Smooth muscle cell (in vitro differentiated cells): Measurements from ENCODE around the gene SH2D7. TPM values are rescaled to one million over a fixed set of nuclear protein-coding genes. Genes with fewer than 3 reads are reported as not detected.

Experiments used
- DNase-seq: peaks from one replicate; lab custom pipeline; 2025; ENCODE audit not compliant: unreplicated experiment; lab: John Stamatoyannopoulos, UW
- H2AFZ ChIP-seq: fragments of 200-600 bp; sonication (generic); 2 replicates; pipeline ENCODE4 v1.6.0; 2016; ENCODE audit warnings: antibody characterized with exemption, low read depth, mild to moderate bottlenecking
- H3F3A ChIP-seq: fragments of 200-600 bp; sonication (generic); 2 replicates; pipeline ENCODE4 v1.6.0; 2017; ENCODE audit warnings: antibody characterized with exemption, low read depth
- H3K27ac ChIP-seq: fragments of 200-600 bp; sonication (generic); 2 replicates; pipeline ENCODE4 v1.5.1; 2016; ENCODE audit warnings: low read depth, mild to moderate bottlenecking
- H3K27me3 ChIP-seq: fragments of 200-600 bp; sonication (generic); 2 replicates; pipeline ENCODE4 v1.6.1; 2016; ENCODE audit warnings: low read depth, mild to moderate bottlenecking
- H3K36me3 ChIP-seq: fragments of 200-600 bp; sonication (generic); 2 replicates; pipeline ENCODE4 v1.5.1; 2016; ENCODE audit warnings: low read depth
- H3K4me1 ChIP-seq: fragments of 200-600 bp; sonication (generic); 2 replicates; pipeline ENCODE4 v1.5.1; 2016; ENCODE audit warnings: low read depth
- H3K4me2 ChIP-seq: fragments of 200-600 bp; sonication (generic); 2 replicates; pipeline ENCODE4 v1.6.0; 2016; ENCODE audit warnings: mild to moderate bottlenecking
- H3K4me3 ChIP-seq: fragments of 200-600 bp; sonication (generic); 2 replicates; pipeline ENCODE4 v1.5.1; 2016; ENCODE audit warnings: mild to moderate bottlenecking
- H3K79me2 ChIP-seq: fragments of 200-600 bp; sonication (generic); 2 replicates; pipeline ENCODE4 v1.6.0; 2016; ENCODE audit warnings: low read depth, mild to moderate bottlenecking
- H3K9ac ChIP-seq: fragments of 200-600 bp; sonication (generic); 2 replicates; pipeline ENCODE4 v1.6.0; 2016; ENCODE audit warnings: low read depth
- H3K9me3 ChIP-seq: fragments of 200-600 bp; sonication (generic); replicated peaks from 2 replicates; pipeline ENCODE4 v1.5.1; 2016; ENCODE audit warnings: low read depth
- H4K20me1 ChIP-seq: fragments of 200-600 bp; sonication (generic); 2 replicates; pipeline ENCODE4 v1.6.0; 2016; ENCODE audit warnings: low read depth
- WGBS: methylation state at CpG from one replicate; pipeline ENCODE4 v1.1.7; 2016; ENCODE audit warnings: low lambda C conversion rate; 5-methylcytosine and 5-hydroxymethylcytosine counted together
- polyA plus RNA-seq: library from polyadenylated mRNA; unstranded; fragments of >200 nt; fragmentation: Nextera tagmentation; extraction: Ambion mirVana; gene quantifications from 2 replicates; pipeline ENCODE4 v1.2.1, GENCODE V29; 2016
- total RNA-seq: library from RNA; depleted of rRNA; stranded (reverse); fragments of >200 nt; gene quantifications from 2 replicates; pipeline ENCODE4 v1.2.3, GENCODE V29; 2014
- TF ChIP-seq, protein P1 (sequence below): fragments of 200-600 bp; sonication (generic); IDR thresholded peaks from 2 replicates; pipeline ENCODE4 v1.5.1; 2017; ENCODE audit warnings: borderline replicate concordance, mild to moderate bottlenecking, antibody characterized with exemption; ENCODE audit not compliant: insufficient read depth, poor library complexity, severe bottlenecking

SH2D7 gene
- total and polyA plus RNA-seq, 2 experiments from 2014 or later: 0.07 TPM; not detected in 1

DNA sequence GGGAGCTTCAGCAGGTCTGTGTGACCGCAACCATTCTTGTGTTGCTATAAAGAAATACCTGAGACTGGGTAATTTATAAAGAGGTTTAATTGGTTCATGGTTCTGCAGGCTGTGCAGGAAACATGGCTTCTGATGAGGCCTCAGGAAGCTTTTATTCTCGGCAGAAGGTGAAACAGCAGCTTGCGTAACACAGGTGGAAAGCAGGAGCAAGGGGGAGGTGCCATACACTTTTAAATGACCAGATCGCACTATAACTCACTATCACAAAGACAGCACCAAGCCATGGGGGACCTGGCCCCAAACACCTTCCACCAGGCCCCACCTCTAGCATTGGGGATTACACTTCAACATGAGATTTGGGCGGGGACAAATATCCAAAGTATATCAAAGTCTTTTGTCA, 47.2 kb downstream of the SH2D7 start:
- Histone ChIP-seq H3K9me3 (no peaks in the 10 kb centered on the region), H3K27me3 (no peaks in the 10 kb centered on the region), H3K9ac (no peak overlapping the region), H3K36me3 (no peaks in the 10 kb centered on the region), H3K4me3 (no peak overlapping the region), H3K79me2 (no peaks in the 10 kb centered on the region), H3F3A (no peaks in the 10 kb centered on the region), H2AFZ (no peak overlapping the region), H3K4me2 (no peak overlapping the region), H3K27ac (no peak overlapping the region), H3K4me1 (no peaks in the 10 kb centered on the region), H4K20me1 (no peaks in the 10 kb centered on the region)
- WGBS: 97% methylated on average over 5 of the region's 5 CpGs
- TF ChIP-seq, protein P1, sequence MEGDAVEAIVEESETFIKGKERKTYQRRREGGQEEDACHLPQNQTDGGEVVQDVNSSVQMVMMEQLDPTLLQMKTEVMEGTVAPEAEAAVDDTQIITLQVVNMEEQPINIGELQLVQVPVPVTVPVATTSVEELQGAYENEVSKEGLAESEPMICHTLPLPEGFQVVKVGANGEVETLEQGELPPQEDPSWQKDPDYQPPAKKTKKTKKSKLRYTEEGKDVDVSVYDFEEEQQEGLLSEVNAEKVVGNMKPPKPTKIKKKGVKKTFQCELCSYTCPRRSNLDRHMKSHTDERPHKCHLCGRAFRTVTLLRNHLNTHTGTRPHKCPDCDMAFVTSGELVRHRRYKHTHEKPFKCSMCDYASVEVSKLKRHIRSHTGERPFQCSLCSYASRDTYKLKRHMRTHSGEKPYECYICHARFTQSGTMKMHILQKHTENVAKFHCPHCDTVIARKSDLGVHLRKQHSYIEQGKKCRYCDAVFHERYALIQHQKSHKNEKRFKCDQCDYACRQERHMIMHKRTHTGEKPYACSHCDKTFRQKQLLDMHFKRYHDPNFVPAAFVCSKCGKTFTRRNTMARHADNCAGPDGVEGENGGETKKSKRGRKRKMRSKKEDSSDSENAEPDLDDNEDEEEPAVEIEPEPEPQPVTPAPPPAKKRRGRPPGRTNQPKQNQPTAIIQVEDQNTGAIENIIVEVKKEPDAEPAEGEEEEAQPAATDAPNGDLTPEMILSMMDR: no peak
- no peak for DNase-seq

DNA sequence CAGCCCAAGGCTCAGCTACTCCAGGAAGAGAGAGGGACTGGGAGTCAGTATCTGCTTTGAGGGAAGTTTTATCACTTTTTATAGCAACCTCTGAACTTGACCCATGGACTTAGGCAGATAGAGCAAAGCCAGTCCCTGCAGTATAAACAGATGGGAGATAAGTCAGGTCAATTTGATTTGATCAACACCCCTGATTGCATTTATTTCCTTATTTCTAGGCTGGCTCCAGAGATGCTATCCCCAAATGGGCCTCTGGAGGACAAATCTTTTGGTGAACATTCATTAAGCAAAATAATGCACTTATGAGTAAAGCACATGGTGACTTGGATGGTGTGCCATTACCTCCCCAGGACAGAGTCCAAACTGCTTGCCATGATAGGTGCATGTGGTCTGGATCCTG, 47.9 kb downstream of the SH2D7 start:
- Histone ChIP-seq H3K27ac (no peak overlapping the region), H3K36me3 (no peaks in the 10 kb centered on the region), H3K79me2 (no peaks in the 10 kb centered on the region), H3F3A (no peaks in the 10 kb centered on the region), H3K4me1 (no peaks in the 10 kb centered on the region), H4K20me1 (no peaks in the 10 kb centered on the region), H3K27me3 (no peaks in the 10 kb centered on the region), H2AFZ (no peak overlapping the region), H3K9me3 (no peaks in the 10 kb centered on the region), H3K4me3 (no peak overlapping the region), H3K4me2 (no peak overlapping the region), H3K9ac (no peak overlapping the region)
- TF ChIP-seq, protein P1: no peak
- DNase-seq: no peak

DNA sequence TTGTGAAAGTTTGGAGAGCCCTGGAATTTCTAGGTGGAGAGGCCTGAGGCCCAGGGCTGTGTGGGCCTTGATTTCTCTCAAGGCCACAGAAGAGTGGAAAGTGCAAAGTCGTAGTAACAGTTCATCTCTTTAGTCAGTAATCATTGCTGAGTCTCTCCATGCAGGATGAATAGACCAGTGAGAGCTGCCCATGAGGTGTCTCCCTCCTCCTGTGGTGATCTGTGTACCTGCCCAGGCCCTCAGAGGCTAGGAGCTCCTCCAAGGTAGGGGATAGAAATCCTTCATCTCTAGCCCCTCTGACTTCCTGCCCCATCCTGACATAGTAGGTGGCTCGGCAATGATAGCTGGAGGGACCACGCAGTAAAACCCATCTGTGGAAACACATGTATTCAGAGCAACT, 50.0 kb downstream of the SH2D7 start:
- H3K4me2 ChIP-seq: no peak overlapping the region
- 93% methylated on average over 3 of the region's 3 CpGs for WGBS

More for the DNA sequence above, 50.0 kb downstream of the SH2D7 start:
- Histone ChIP-seq H3K9me3 (no peaks in the 10 kb centered on the region), H3K79me2 (no peaks in the 10 kb centered on the region), H3K4me3 (no peak overlapping the region), H2AFZ (no peak overlapping the region), H3K9ac (no peak overlapping the region), H3K27me3 (no peaks in the 10 kb centered on the region), H3K27ac (no peak overlapping the region), H4K20me1 (no peaks in the 10 kb centered on the region), H3F3A (no peaks in the 10 kb centered on the region), H3K4me1 (no peaks in the 10 kb centered on the region), H3K36me3 (no peaks in the 10 kb centered on the region)
- TF ChIP-seq, protein P1: no peak
- no peak for DNase-seq
